Measurements from ENCODE around the gene ACAP2.

ACAP2 gene

DNA sequence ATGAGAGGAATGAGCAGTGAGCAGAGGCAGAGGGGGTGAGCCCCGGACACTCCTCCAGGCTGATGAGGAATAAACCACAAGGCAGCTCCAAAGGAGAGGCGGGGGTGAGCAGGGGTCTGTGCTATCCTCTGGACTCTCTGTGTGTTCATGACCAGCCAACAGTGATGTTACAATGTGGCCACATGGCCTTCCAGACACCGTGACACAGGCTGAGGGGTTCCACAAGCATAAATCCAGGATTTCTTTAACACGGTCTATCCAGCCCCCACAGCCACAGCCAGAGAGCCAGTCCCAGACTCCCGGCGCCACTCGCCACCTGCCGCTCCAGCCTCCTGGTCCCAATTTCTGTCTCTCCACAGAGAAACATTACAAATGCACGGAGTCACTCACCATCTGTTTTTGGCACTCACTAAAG is 196.2 kb downstream of the ACAP2 start:
- Histone ChIP-seq H3K4me3 (ENCODE audit: low read length in 2 of 2) (no peak overlapping the region), H3K27me3 (ENCODE audit: control insufficient read depth in 1 of 2, insufficient read depth in 2 of 2, low read length in 2 of 2) (no peaks in the 10 kb centered on the region), H3K36me3 (ENCODE audit: control insufficient read depth in 2 of 2, insufficient read depth in 2 of 2, low read length in 2 of 2) (peaks cover 0 to 4% of the 10 kb centered on the region in 2 donors), H3K27ac (ENCODE audit: low read length) (no peak overlapping the region), H3K9me3 (ENCODE audit: control insufficient read depth in 2 of 2, low read length in 2 of 2) (no peaks in the 10 kb centered on the region), H3K4me1 (ENCODE audit: control insufficient read depth, insufficient read depth, low read length) (peaks cover 10% of the 10 kb centered on the region), H3K9ac (ENCODE audit: low read length in 2 of 2) (no peak overlapping the region)

DNA sequence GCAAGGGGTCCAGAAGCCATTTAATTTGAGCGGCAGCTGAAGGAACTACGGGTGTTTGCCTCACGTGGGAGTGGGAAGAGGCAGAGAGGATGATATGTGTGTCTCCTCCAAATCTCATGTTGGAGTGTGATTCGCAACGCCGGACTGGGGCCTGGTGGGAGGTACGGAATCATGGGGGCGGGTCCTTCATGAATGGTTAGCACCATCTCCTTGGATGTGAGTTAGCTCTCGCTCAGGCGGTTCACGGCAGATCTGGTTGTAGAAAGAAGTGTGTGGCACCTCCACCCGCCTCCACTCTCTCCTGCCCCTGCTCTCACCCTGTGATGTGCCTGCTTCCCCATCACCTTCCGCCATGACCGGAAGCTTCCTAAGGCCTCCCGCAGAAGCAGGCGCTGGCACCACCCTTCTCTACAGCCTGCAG is 197.3 kb downstream of the ACAP2 start:
- no peak overlapping the region for H3K9ac ChIP-seq (ENCODE audit: low read length in 2 of 2)
- H3K27ac ChIP-seq (ENCODE audit: low read length): no peak overlapping the region
- peaks cover 0 to 4% of the 10 kb centered on the region in 2 donors for H3K36me3 ChIP-seq (ENCODE audit: control insufficient read depth in 2 of 2, insufficient read depth in 2 of 2, low read length in 2 of 2)
- no peaks in the 10 kb centered on the region for H3K27me3 ChIP-seq (ENCODE audit: control insufficient read depth in 1 of 2, insufficient read depth in 2 of 2, low read length in 2 of 2)
- no peaks in the 10 kb centered on the region for H3K9me3 ChIP-seq (ENCODE audit: control insufficient read depth in 2 of 2, low read length in 2 of 2)
- peaks cover 6% of the 10 kb centered on the region for H3K4me1 ChIP-seq (ENCODE audit: control insufficient read depth, insufficient read depth, low read length)
- no peak overlapping the region for H3K4me3 ChIP-seq (ENCODE audit: low read length in 2 of 2)

DNA sequence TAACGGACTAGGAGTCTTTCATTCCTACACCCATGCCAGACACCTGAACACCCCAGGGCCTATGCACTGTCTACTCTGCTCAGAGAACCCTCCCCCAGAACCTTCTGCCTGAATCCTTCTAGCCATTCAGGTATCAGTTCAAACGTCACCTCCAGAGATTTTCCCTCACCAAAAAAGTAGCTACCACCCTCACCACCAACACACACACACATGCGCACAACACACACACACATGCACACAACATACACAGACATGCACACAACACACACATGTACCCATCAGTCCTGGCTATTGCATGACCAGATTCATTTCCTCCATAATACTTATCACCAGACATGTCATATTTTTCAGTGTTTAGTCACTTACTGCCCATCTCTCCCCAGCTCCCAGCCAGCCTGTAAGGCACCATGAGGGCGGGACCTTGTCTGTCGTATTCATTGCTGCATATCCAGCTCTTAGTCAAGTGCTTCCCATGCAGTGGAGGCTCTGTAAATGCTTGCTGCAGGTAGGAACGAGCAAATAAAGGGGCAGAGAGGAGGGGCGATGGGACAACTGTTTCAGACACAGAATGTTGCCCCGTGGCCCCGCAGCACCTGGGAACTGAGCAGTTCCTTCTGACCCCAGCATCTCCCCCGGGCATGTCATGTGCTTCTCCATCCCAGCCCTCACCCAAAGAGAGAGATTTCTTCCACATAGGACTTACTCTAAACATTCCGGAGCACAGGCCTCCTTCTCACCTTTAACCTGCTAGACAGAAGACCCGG is 201.0 kb downstream of the ACAP2 start:
- no peak overlapping the region for H3K27ac ChIP-seq (ENCODE audit: low read length)
- peaks cover 3 to 4% of the 10 kb centered on the region in 2 donors for H3K36me3 ChIP-seq (ENCODE audit: control insufficient read depth in 2 of 2, insufficient read depth in 2 of 2, low read length in 2 of 2)
- no peak overlapping the region for H3K9ac ChIP-seq (ENCODE audit: low read length in 2 of 2)
- H3K27me3 ChIP-seq (ENCODE audit: control insufficient read depth in 1 of 2, insufficient read depth in 2 of 2, low read length in 2 of 2): no peaks in the 10 kb centered on the region
- no peak overlapping the region for H3K4me3 ChIP-seq (ENCODE audit: low read length in 2 of 2)
- H3K9me3 ChIP-seq (ENCODE audit: control insufficient read depth in 2 of 2, low read length in 2 of 2): no peaks in the 10 kb centered on the region
- H3K4me1 ChIP-seq (ENCODE audit: control insufficient read depth, insufficient read depth, low read length): peaks cover 27% of the 10 kb centered on the region

DNA sequence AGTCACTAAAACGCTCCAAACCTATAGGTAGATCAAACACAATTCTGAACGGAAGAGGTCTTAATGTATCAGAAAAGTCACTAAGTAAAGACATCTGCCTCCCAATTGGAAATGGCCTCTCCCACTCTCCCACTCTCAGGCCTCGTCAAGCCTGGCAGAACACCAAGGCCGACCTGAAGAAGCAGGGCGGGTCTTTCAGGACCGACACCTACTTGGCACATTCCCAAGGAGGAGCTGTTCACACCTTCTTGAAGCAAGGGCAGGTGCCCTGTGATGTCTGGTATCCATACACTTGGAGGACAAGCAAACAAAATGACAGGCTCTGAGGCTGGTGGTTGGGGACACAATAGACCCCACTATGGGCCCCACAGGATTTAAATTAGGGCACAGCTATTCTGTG is 201.9 kb downstream of the ACAP2 start:
- Histone ChIP-seq H3K27me3 (ENCODE audit: control insufficient read depth in 1 of 2, insufficient read depth in 2 of 2, low read length in 2 of 2) (no peaks in the 10 kb centered on the region), H3K4me1 (ENCODE audit: control insufficient read depth, insufficient read depth, low read length) (peaks cover 30% of the 10 kb centered on the region), H3K27ac (ENCODE audit: low read length) (peak overlapping the region; percentile 93), H3K36me3 (ENCODE audit: control insufficient read depth in 2 of 2, insufficient read depth in 2 of 2, low read length in 2 of 2) (peaks cover 0 to 3% of the 10 kb centered on the region in 2 donors), H3K9me3 (ENCODE audit: control insufficient read depth in 2 of 2, low read length in 2 of 2) (no peaks in the 10 kb centered on the region), H3K4me3 (ENCODE audit: low read length in 2 of 2) (no peak overlapping the region), H3K9ac (ENCODE audit: low read length in 2 of 2) (no peak overlapping the region)

DNA sequence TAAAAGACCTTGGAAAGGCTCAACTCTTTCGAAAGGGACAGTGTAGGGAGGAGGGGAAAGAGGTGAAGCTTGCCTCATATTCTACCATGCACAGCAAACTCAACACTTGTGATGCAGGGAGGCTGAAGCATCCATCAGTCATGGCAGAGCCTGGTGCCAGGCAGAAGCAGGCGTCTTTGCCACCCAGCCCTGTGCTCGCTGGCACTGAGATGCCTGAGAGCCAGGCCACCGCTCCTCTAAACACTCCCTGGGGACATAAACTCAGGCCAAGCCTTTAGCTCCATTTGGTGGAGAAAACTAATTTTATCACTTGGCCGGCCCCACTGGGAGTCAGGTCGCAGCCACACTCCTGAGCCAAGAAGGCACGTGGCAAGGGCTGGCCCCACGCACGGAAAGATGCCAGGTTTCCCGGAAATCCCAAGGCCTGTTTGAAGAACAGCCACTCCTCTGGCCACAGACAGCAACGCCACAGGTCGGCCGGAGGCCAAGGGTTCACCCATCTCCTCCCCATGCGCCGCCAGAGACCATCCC is 202.6 kb downstream of the ACAP2 start:
- Histone ChIP-seq H3K36me3 (ENCODE audit: control insufficient read depth in 2 of 2, insufficient read depth in 2 of 2, low read length in 2 of 2) (peaks cover 0 to 3% of the 10 kb centered on the region in 2 donors), H3K9me3 (ENCODE audit: control insufficient read depth in 2 of 2, low read length in 2 of 2) (no peaks in the 10 kb centered on the region), H3K27me3 (ENCODE audit: control insufficient read depth in 1 of 2, insufficient read depth in 2 of 2, low read length in 2 of 2) (no peaks in the 10 kb centered on the region), H3K4me3 (ENCODE audit: low read length in 2 of 2) (no peak overlapping the region), H3K9ac (ENCODE audit: low read length in 2 of 2) (peak overlapping the region in 1 of 2 donors; percentile 19), H3K4me1 (ENCODE audit: control insufficient read depth, insufficient read depth, low read length) (peaks cover 32% of the 10 kb centered on the region), H3K27ac (ENCODE audit: low read length) (peak overlapping the region; percentile 93)

DNA sequence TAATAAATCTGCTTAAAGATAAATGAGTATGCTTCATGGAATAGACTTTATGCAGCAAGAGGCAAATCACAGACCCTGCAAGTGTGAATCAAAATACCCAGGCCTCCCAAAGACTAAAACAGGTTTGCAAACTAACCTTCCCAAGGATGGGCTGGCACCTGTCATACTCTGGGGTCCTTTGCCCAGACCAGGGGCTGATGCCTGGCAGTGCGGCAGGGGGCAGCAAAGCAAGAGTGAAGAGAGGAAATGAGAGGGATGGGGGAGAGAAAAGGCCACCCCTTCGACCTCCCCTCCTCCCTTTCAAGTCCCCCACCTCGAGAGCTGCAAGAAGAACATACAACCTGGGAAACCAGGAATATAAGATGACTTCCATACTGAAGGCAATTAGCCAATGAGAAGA is 203.7 kb downstream of the ACAP2 start:
- H3K4me1 ChIP-seq (ENCODE audit: control insufficient read depth, insufficient read depth, low read length): peaks cover 32% of the 10 kb centered on the region
- H3K9ac ChIP-seq (ENCODE audit: low read length in 2 of 2): peak overlapping the region; percentile 36 to 61
- H3K27ac ChIP-seq (ENCODE audit: low read length): peak overlapping the region; percentile 93
- no peaks in the 10 kb centered on the region for H3K27me3 ChIP-seq (ENCODE audit: control insufficient read depth in 1 of 2, insufficient read depth in 2 of 2, low read length in 2 of 2)
- H3K36me3 ChIP-seq (ENCODE audit: control insufficient read depth in 2 of 2, insufficient read depth in 2 of 2, low read length in 2 of 2): peaks cover 0 to 3% of the 10 kb centered on the region in 2 donors
- no peak overlapping the region for H3K4me3 ChIP-seq (ENCODE audit: low read length in 2 of 2)
- H3K9me3 ChIP-seq (ENCODE audit: control insufficient read depth in 2 of 2, low read length in 2 of 2): no peaks in the 10 kb centered on the region

DNA sequence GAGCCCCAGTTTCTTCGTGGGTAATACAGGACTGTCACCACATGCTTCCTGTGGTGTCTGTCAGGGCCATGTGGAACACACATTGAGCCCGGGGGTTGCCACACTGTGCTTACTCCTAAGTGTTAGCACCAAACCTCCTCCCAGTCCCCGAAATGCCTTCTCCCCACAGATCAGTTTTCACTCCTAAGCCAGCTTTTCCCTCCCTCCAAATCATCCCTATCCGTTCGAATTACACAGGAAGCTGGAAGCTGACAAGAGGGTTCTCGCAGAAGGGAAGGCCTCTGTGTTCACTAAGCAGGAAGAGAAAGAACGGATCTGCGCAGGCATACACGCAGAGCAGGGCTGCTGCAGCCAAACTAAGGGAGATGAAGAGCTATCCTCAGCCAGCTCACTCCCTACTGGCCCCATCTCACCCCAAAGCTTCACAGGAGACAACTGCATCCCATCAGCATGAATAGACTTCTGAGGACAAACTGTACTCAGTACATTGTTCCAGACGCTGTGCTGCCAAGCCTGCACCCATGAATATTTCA is 204.2 kb downstream of the ACAP2 start:
- Histone ChIP-seq H3K4me3 (ENCODE audit: low read length in 2 of 2) (peak overlapping the region in 1 of 2 donors; percentile 35), H3K9me3 (ENCODE audit: control insufficient read depth in 2 of 2, low read length in 2 of 2) (no peaks in the 10 kb centered on the region), H3K27me3 (ENCODE audit: control insufficient read depth in 1 of 2, insufficient read depth in 2 of 2, low read length in 2 of 2) (no peaks in the 10 kb centered on the region), H3K27ac (ENCODE audit: low read length) (peak overlapping the region; percentile 93), H3K36me3 (ENCODE audit: control insufficient read depth in 2 of 2, insufficient read depth in 2 of 2, low read length in 2 of 2) (peaks cover 0 to 3% of the 10 kb centered on the region in 2 donors), H3K9ac (ENCODE audit: low read length in 2 of 2) (peak overlapping the region; percentile 72 to 80), H3K4me1 (ENCODE audit: control insufficient read depth, insufficient read depth, low read length) (peaks cover 30% of the 10 kb centered on the region)

DNA sequence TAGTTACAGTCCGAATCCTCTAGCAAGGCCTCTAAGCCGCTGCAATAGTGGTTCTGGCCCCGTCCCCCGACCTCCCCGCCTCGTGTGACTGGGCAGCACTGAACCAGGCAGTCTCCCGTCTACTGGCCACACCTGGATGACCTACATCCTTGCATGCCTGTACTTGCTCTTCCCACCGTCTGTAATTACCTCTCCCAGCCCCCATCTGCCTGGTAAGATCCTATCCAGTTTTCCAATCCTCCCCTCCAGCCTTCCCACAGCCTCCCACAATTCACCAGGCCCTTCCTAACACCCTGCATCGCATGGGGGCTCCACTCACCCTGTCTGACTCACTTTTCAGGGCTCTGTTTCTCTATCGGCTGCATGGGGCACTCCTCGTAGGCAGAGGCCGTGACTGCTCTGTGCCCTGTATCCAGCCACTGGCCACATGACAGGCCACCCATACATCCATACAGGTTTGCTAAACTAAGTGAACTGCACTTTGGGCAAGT is 204.7 kb downstream of the ACAP2 start:
- H3K4me1 ChIP-seq (ENCODE audit: control insufficient read depth, insufficient read depth, low read length): peaks cover 30% of the 10 kb centered on the region
- no peaks in the 10 kb centered on the region for H3K27me3 ChIP-seq (ENCODE audit: control insufficient read depth in 1 of 2, insufficient read depth in 2 of 2, low read length in 2 of 2)
- H3K9ac ChIP-seq (ENCODE audit: low read length in 2 of 2): peak overlapping the region; percentile 72 to 80
- peak overlapping the region in 1 of 2 donors; percentile 35 for H3K4me3 ChIP-seq (ENCODE audit: low read length in 2 of 2)
- H3K36me3 ChIP-seq (ENCODE audit: control insufficient read depth in 2 of 2, insufficient read depth in 2 of 2, low read length in 2 of 2): peaks cover 0 to 3% of the 10 kb centered on the region in 2 donors
- no peaks in the 10 kb centered on the region for H3K9me3 ChIP-seq (ENCODE audit: control insufficient read depth in 2 of 2, low read length in 2 of 2)
- peak overlapping the region; percentile 93 for H3K27ac ChIP-seq (ENCODE audit: low read length)

DNA sequence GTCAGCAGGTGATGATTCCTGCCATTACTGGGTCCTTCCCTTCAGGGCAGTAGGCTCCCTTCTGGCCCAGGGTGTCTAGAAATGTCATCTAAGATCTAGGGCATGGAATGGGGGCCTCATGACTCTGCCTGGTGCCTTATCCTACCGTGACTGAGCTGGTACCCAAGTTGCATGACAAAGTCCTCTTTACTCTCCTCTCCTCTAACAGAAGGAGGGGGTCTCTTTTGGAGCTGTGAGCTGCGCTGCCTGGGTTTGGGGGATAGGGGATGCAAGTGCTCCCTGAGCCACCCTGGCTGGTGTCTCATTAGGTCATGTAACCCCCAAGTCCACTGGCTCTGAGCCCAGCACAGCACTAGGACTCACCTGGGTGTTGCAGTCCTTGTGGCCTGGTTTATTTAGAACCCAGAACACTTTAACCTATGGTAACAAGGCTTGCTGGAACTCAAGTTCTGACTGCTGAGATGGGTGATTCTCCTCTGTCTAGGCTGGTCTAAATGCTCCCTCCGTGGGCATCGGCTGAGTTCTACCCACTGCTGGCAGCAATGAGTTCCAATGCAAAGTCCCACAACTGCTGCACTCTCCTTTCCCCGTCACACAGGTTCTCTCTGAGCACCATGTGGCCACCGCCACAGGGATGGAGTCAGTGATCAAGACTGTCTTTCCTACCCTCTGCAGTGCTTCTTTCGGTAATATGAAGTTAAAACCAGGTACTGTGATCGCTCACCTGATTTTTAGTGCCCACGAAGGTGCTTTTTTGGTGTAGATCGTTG is 205.8 kb downstream of the ACAP2 start:
- H3K4me3 ChIP-seq (ENCODE audit: low read length in 2 of 2): no peak overlapping the region
- H3K9ac ChIP-seq (ENCODE audit: low read length in 2 of 2): no peak overlapping the region
- no peak overlapping the region for H3K27ac ChIP-seq (ENCODE audit: low read length)

DNA sequence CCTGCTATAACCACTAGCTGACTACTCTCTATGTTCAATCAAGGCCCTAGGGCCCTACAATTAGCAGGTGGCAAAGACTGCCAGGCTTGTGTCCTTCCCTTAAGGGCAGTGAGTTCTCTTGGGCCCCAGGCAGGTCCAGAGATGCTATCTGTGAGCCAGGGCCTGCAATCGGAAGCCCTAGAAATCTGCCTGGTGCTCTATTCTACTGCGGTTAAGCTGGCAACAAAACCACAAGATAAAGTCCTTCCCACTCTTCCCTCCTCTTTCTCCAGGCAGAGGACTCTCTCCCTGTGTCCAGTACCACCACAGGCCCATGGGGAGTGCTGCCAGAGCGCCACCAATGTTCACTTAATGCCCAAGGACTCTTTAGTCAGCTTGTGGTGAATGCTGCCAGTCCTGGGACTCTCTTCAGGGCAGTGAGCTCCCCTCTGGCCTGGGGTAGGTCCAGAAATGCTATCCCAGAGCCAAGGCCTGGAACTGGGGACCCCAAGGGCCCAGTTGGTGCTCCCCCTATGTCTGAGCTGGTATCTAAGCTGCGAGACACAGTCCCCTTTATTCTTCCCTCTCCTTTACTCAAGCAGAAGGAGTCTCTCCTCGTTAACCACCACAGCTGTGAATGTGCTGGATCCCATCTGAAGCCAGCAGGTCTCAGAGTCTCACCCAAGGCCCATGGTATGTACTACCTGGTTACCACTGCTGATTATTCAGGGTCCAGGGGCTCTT is 206.6 kb downstream of the ACAP2 start:
- Histone ChIP-seq H3K4me3 (ENCODE audit: low read length in 2 of 2) (no peak overlapping the region), H3K9me3 (ENCODE audit: control insufficient read depth in 2 of 2, low read length in 2 of 2) (no peaks in the 10 kb centered on the region), H3K27me3 (ENCODE audit: control insufficient read depth in 1 of 2, insufficient read depth in 2 of 2, low read length in 2 of 2) (no peaks in the 10 kb centered on the region), H3K27ac (ENCODE audit: low read length) (no peak overlapping the region), H3K4me1 (ENCODE audit: control insufficient read depth, insufficient read depth, low read length) (peaks cover 30% of the 10 kb centered on the region), H3K36me3 (ENCODE audit: control insufficient read depth in 2 of 2, insufficient read depth in 2 of 2, low read length in 2 of 2) (peaks cover 0 to 3% of the 10 kb centered on the region in 2 donors), H3K9ac (ENCODE audit: low read length in 2 of 2) (no peak overlapping the region)

More for the DNA sequence above, 205.8 kb downstream of the ACAP2 start:
- H3K27me3 ChIP-seq (ENCODE audit: control insufficient read depth in 1 of 2, insufficient read depth in 2 of 2, low read length in 2 of 2): no peaks in the 10 kb centered on the region
- no peaks in the 10 kb centered on the region for H3K9me3 ChIP-seq (ENCODE audit: control insufficient read depth in 2 of 2, low read length in 2 of 2)
- H3K36me3 ChIP-seq (ENCODE audit: control insufficient read depth in 2 of 2, insufficient read depth in 2 of 2, low read length in 2 of 2): peaks cover 0 to 3% of the 10 kb centered on the region in 2 donors
- H3K4me1 ChIP-seq (ENCODE audit: control insufficient read depth, insufficient read depth, low read length): peaks cover 30% of the 10 kb centered on the region

All from stomach smooth muscle (tissue), 2 donors.